Inflammatory macrophage treated with lipopolysaccharide for 1 hour (primary cell): Measurements from ENCODE around the gene ADGRA1.
"Not testable (repeated sequence)": the region's sequence is repeated elsewhere in the genome, so short reads cannot be mapped to it uniquely, and the experiment has no call there.

ENCODE experiments used
- DNase-seq, 2 donors: peaks; one replicate each; pipeline ENCODE4 v3.0.0-alpha.2; 2020 to 2022

Gene ADGRA1

GRCh38 chr10:133087679-133088178, at the start of gene ADGRA1:
TSS of gene ADGRA1 (plus strand) at chr10:133087924. CDS start at chr10:133088910, 986 bp downstream.
- DNase-seq: no peak

GRCh38 chr10:133038036-133038823, 49.5 kb upstream of the ADGRA1 start:
- DNase-seq: no peak

- no peak for DNase-seq
Measured at GRCh38 chr10:133039107-133039802, 48.5 kb upstream of the ADGRA1 start.

GRCh38 chr10:133039803-133040165, 47.9 kb upstream of the ADGRA1 start:
- DNase-seq: no peak

- no peak for DNase-seq
Measured at GRCh38 chr10:133040198-133040597, 47.5 kb upstream of the ADGRA1 start.

GRCh38 chr10:133041101-133041500, 46.6 kb upstream of the ADGRA1 start:
- DNase-seq: no peak

GRCh38 chr10:133042061-133042460, 45.7 kb upstream of the ADGRA1 start:
- DNase-seq: no peak

GRCh38 chr10:133042816-133043215, 44.9 kb upstream of the ADGRA1 start:
- DNase-seq: no peak

GRCh38 chr10:133043541-133044225, 44.0 kb upstream of the ADGRA1 start:
- DNase-seq: no peak

- DNase-seq: no peak
Measured at GRCh38 chr10:133044401-133044811, 43.3 kb upstream of the ADGRA1 start.

- DNase-seq: no peak
Measured at GRCh38 chr10:133045556-133046389, 42.0 kb upstream of the ADGRA1 start.

GRCh38 chr10:133046390-133046765, 41.3 kb upstream of the ADGRA1 start:
- no peak for DNase-seq

- no peak for DNase-seq
Measured at GRCh38 chr10:133047526-133048123, 40.1 kb upstream of the ADGRA1 start.

GRCh38 chr10:133048266-133048665, 39.5 kb upstream of the ADGRA1 start:
- no peak for DNase-seq

- DNase-seq: no peak
Measured at GRCh38 chr10:133048926-133049325, 38.8 kb upstream of the ADGRA1 start.

GRCh38 chr10:133049639-133050038, 38.1 kb upstream of the ADGRA1 start:
- DNase-seq: no peak

- no peak for DNase-seq
Measured at GRCh38 chr10:133050371-133050770, 37.4 kb upstream of the ADGRA1 start.

- no peak for DNase-seq
Measured at GRCh38 chr10:133052076-133052475, 35.6 kb upstream of the ADGRA1 start.

- not testable (repeated sequence) for DNase-seq
Measured at GRCh38 chr10:133053527-133054133, 34.1 kb upstream of the ADGRA1 start.

- DNase-seq: no peak
Measured at GRCh38 chr10:133055470-133055869, 32.3 kb upstream of the ADGRA1 start.

- no peak for DNase-seq
Measured at GRCh38 chr10:133056001-133056400, 31.7 kb upstream of the ADGRA1 start.
